GM19099 (cell line): ENCODE results near the gene NAA10.

Experiments used
- POLR2A ChIP-seq: IDR thresholded peaks from 3 replicates; pipeline ENCODE4 v1.6.1; 2011; ENCODE audit warnings: low read depth; ENCODE audit not compliant: insufficient read length; ENCODE audit errors: extremely low read depth

Gene NAA10

GRCh38 chrX:153917869-153918268 lies 17.0 kb downstream of the NAA10 start:
- no peak for TF ChIP-seq POLR2A

GRCh38 chrX:153913701-153914100 lies 21.1 kb downstream of the NAA10 start:
- no peak for TF ChIP-seq POLR2A

- TF ChIP-seq POLR2A = no peak
These were observed 21.6 kb downstream of the NAA10 start for GRCh38 chrX:153913211-153913610.

- TF ChIP-seq POLR2A = no peak
These were observed 23.0 kb downstream of the NAA10 start for GRCh38 chrX:153911798-153912197.

GRCh38 chrX:153910446-153910845 lies 24.4 kb downstream of the NAA10 start:
- no peak for TF ChIP-seq POLR2A

GRCh38 chrX:153909980-153910360 lies 24.9 kb downstream of the NAA10 start:
- TF ChIP-seq POLR2A = no peak

- TF ChIP-seq POLR2A = no peak
These were observed 25.5 kb downstream of the NAA10 start for GRCh38 chrX:153909024-153909979.

- TF ChIP-seq POLR2A = no peak
These were observed 26.5 kb downstream of the NAA10 start for GRCh38 chrX:153908219-153908860.

GRCh38 chrX:153907456-153907855 lies 27.4 kb downstream of the NAA10 start:
- no peak for TF ChIP-seq POLR2A

GRCh38 chrX:153906126-153906917 lies 28.5 kb downstream of the NAA10 start:
- no peak for TF ChIP-seq POLR2A

GRCh38 chrX:153905481-153906095 lies 29.2 kb downstream of the NAA10 start:
- no peak for TF ChIP-seq POLR2A

GRCh38 chrX:153903991-153904957 lies 30.6 kb downstream of the NAA10 start, which contains the start of gene AVPR2:
TSS of gene AVPR2 (plus strand) at chrX:153904673. CDS start at chrX:153905146, 473 bp downstream.
- TF ChIP-seq POLR2A = no peak

- TF ChIP-seq POLR2A = no peak
These were observed 31.4 kb downstream of the NAA10 start for GRCh38 chrX:153903238-153903980.
